Liver (tissue), 9 donors: ENCODE measurements around the gene VGLL4. TPM values are rescaled to one million over a fixed set of nuclear protein-coding genes. Genes with fewer than 3 reads are reported as not detected.

Experiments used
- DNase-seq: peaks from one replicate; pipeline ENCODE4 v3.0.0-alpha.2; 2017; ENCODE audit warnings: low spot score
- H3K27ac ChIP-seq, 2 donors: one replicate each; pipeline ENCODE4 v1.7.0; 2013; ENCODE audit warnings: inconsistent platforms in 2 of 2, low read length in 2 of 2, control low read depth in 1 of 2, low read depth in 1 of 2, mild to moderate bottlenecking in 1 of 2
- H3K27me3 ChIP-seq, 4 donors: one replicate each; pipeline versions ENCODE4 v1.6.1 to v1.7.0; 2013; ENCODE audit warnings: low read length in 3 of 4, inconsistent platforms in 1 of 4, mild to moderate bottlenecking in 1 of 4, moderate library complexity in 1 of 4; ENCODE audit not compliant: control insufficient read depth in 4 of 4, insufficient read depth in 4 of 4
- H3K36me3 ChIP-seq, 4 donors: one replicate each; pipeline versions ENCODE4 v1.6.1 to v1.7.0; 2013; ENCODE audit warnings: low read length in 3 of 4, mild to moderate bottlenecking in 3 of 4, low read depth in 1 of 4, moderate library complexity in 1 of 4; ENCODE audit not compliant: control insufficient read depth in 4 of 4, insufficient read depth in 3 of 4
- H3K4me1 ChIP-seq, 4 donors: one replicate each; pipeline versions ENCODE4 v1.6.1 to v1.7.0; 2013; ENCODE audit warnings: low read length in 3 of 4, mild to moderate bottlenecking in 3 of 4, moderate library complexity in 1 of 4; ENCODE audit not compliant: control insufficient read depth in 4 of 4, insufficient read depth in 4 of 4
- H3K4me3 ChIP-seq, 3 donors: one replicate each; pipeline versions ENCODE4 v1.6.1 to v1.7.0; 2013; ENCODE audit warnings: low read length in 3 of 3, control low read depth in 1 of 3, low read depth in 1 of 3, mild to moderate bottlenecking in 1 of 3
- H3K9ac ChIP-seq, 2 donors: one replicate each; pipeline ENCODE4 v1.7.0; 2013; ENCODE audit warnings: low read length in 2 of 2, mild to moderate bottlenecking in 2 of 2, moderate library complexity in 2 of 2, control low read depth in 1 of 2, low read depth in 1 of 2
- H3K9me3 ChIP-seq, 4 donors: one replicate each; pipeline versions ENCODE4 v1.6.1 to v1.7.0; 2013; ENCODE audit warnings: low read length in 3 of 4; ENCODE audit not compliant: control insufficient read depth in 4 of 4
- ATF3 ChIP-seq: IDR thresholded peaks from 2 replicates; pipeline ENCODE4 v1.6.1; 2016; ENCODE audit warnings: antibody characterized with exemption
- EGR1 ChIP-seq, 2 donors: IDR thresholded peaks; 2 replicates each; pipeline ENCODE4 v1.6.1; 2016 to 2018; ENCODE audit warnings: antibody characterized with exemption in 2 of 2, low read depth in 2 of 2
- FOXA1 ChIP-seq: IDR thresholded peaks from 2 replicates; pipeline ENCODE4 v1.6.1; 2016; ENCODE audit warnings: antibody characterized with exemption
- FOXA2 ChIP-seq: IDR thresholded peaks from 2 replicates; pipeline ENCODE4 v1.6.1; 2016; ENCODE audit warnings: antibody characterized with exemption
- GABPA ChIP-seq, 2 donors: IDR thresholded peaks in 1 of 2; conservative IDR thresholded peaks in 1 of 2; 2 replicates each; pipeline ENCODE4 v1.6.1; 2016; ENCODE audit warnings: antibody characterized with exemption in 2 of 2, mild to moderate bottlenecking in 1 of 2, moderate library complexity in 1 of 2
- HNF4A ChIP-seq, 2 donors: conservative IDR thresholded peaks; 2 replicates each; pipeline ENCODE4 v1.6.1; 2016; ENCODE audit warnings: antibody characterized with exemption in 2 of 2, mild to moderate bottlenecking in 2 of 2
- HNF4G ChIP-seq: IDR thresholded peaks from 2 replicates; pipeline ENCODE4 v1.6.1; 2016; ENCODE audit warnings: antibody characterized with exemption
- JUND ChIP-seq, 2 donors: IDR thresholded peaks; 2 replicates each; pipeline ENCODE4 v1.6.1; 2016; ENCODE audit warnings: antibody characterized with exemption in 2 of 2
- MAX ChIP-seq: IDR thresholded peaks from 2 replicates; pipeline ENCODE4 v1.6.1; 2016; ENCODE audit warnings: antibody characterized with exemption
- NR2F2 ChIP-seq: IDR thresholded peaks from 2 replicates; pipeline ENCODE4 v1.6.1; 2016; ENCODE audit warnings: antibody characterized with exemption
- RAD21 ChIP-seq, 2 donors: IDR thresholded peaks; 2 replicates each; pipeline ENCODE4 v1.6.1; 2016; ENCODE audit warnings: antibody characterized with exemption in 2 of 2, mild to moderate bottlenecking in 2 of 2
- REST ChIP-seq: IDR thresholded peaks from 2 replicates; pipeline ENCODE4 v1.6.1; 2016; ENCODE audit warnings: antibody characterized with exemption, mild to moderate bottlenecking
- RXRA ChIP-seq, 2 donors: IDR thresholded peaks; 2 replicates each; pipeline ENCODE4 v1.6.1; 2017 to 2018; ENCODE audit warnings: antibody characterized with exemption in 2 of 2, mild to moderate bottlenecking in 1 of 2
- SP1 ChIP-seq: IDR thresholded peaks from 2 replicates; pipeline ENCODE4 v1.6.1; 2018; ENCODE audit warnings: antibody characterized with exemption, mild to moderate bottlenecking
- TAF1 ChIP-seq: conservative IDR thresholded peaks from 2 replicates; pipeline ENCODE4 v1.6.1; 2016; ENCODE audit warnings: antibody characterized with exemption, mild to moderate bottlenecking
- YY1 ChIP-seq: IDR thresholded peaks from 2 replicates; pipeline ENCODE4 v1.6.1; 2016; ENCODE audit warnings: antibody characterized with exemption, mild to moderate bottlenecking
- ZBTB33 ChIP-seq: IDR thresholded peaks from 2 replicates; pipeline ENCODE4 v1.6.1; 2016; ENCODE audit warnings: antibody characterized with exemption
- WGBS: extraction: QIAGEN DNeasy Blood & Tissue Kit; methylation state at CpG from one replicate; pipeline ENCODE4 v1.1.7; 2013; 5-methylcytosine and 5-hydroxymethylcytosine counted together
- polyA plus RNA-seq, 2 donors: library from polyadenylated mRNA; stranded (reverse) in 1 of 2; unstranded in 1 of 2; fragments of 200-250 nt in 1 of 2; fragments of >200 nt in 1 of 2; fragmentation: Nextera tagmentation in 1 of 2; extraction: Ambion mirVana in 1 of 2; gene quantifications; one replicate each; pipeline versions ENCODE4 v1.2.1 to v1.2.3, GENCODE V29; 2013 to 2015
- total RNA-seq, 2 donors: library from RNA; depleted of rRNA; stranded (reverse); fragments of >200 nt; gene quantifications; one replicate each; pipeline ENCODE4 v1.2.3, GENCODE V29; 2014
- TF ChIP-seq, protein P1 (sequence below): fragments of 150-350 bp; IDR thresholded peaks from 2 replicates; pipeline ENCODE4 v1.5.1; 2017; ENCODE audit warnings: improper control_type of control experiment, low read depth, low read length; ENCODE audit not compliant: missing input control
- donor health status: healthy.
- donor health status: healthy.
- donor health status: healthy.
- donor health status: healthy.
- donor health status: healthy.

The VGLL4 gene
- total and polyA plus RNA-seq, 4 donors = 7.2 to 27.9 (median 13.0) TPM

- TF ChIP-seq SP1 = no peak
These were observed 65.5 kb downstream of the VGLL4 start (continued) for GRCh38 chr3:11578169-11578568.

- Histone ChIP-seq H3K9me3 (no peaks in the 10 kb centered on the region), H3K36me3 (peaks cover 0 to 9% (median 5%) of the 10 kb centered on the region in 4 donors), H3K4me3 (no peak overlapping the region), H3K9ac (no peak overlapping the region), H3K27ac (no peak overlapping the region), H3K4me1 (no peaks in the 10 kb centered on the region), H3K27me3 (no peaks in the 10 kb centered on the region)
- no peak for DNase-seq
- TF ChIP-seq, protein P1, sequence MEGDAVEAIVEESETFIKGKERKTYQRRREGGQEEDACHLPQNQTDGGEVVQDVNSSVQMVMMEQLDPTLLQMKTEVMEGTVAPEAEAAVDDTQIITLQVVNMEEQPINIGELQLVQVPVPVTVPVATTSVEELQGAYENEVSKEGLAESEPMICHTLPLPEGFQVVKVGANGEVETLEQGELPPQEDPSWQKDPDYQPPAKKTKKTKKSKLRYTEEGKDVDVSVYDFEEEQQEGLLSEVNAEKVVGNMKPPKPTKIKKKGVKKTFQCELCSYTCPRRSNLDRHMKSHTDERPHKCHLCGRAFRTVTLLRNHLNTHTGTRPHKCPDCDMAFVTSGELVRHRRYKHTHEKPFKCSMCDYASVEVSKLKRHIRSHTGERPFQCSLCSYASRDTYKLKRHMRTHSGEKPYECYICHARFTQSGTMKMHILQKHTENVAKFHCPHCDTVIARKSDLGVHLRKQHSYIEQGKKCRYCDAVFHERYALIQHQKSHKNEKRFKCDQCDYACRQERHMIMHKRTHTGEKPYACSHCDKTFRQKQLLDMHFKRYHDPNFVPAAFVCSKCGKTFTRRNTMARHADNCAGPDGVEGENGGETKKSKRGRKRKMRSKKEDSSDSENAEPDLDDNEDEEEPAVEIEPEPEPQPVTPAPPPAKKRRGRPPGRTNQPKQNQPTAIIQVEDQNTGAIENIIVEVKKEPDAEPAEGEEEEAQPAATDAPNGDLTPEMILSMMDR = no peak
- no peak for TF ChIP-seq REST
- TF ChIP-seq FOXA1 = no peak
- no peak for TF ChIP-seq GABPA (IDR thresholded peaks at IDR 0.05 in 1 of 2, conservative IDR thresholded peaks at IDR 0.05 in 1 of 2)
- TF ChIP-seq NR2F2 = no peak
- no peak for TF ChIP-seq EGR1 (IDR thresholded peaks at IDR 0.05; ENCODE audit: low read depth in 2 of 2)
- no peak for TF ChIP-seq HNF4G
- no peak for TF ChIP-seq YY1
- no peak for TF ChIP-seq SP1
- no peak for TF ChIP-seq FOXA2
- TF ChIP-seq JUND (IDR thresholded peaks at IDR 0.05) = no peak
- TF ChIP-seq MAX = no peak
- no peak for TF ChIP-seq ZBTB33
- TF ChIP-seq HNF4A (conservative IDR thresholded peaks at IDR 0.05) = no peak
- no peak for TF ChIP-seq ATF3
- TF ChIP-seq RAD21 (IDR thresholded peaks at IDR 0.05) = no peak
- no peak for TF ChIP-seq TAF1
- no peak for TF ChIP-seq RXRA (IDR thresholded peaks at IDR 0.05)
- 83% methylated on average over 9 of the region's 9 CpGs for WGBS
These were observed 67.3 kb downstream of the VGLL4 start for GRCh38 chr3:11576453-11576852.
